A549 (cell line): ENCODE data around the gene TEKTIP1. TPM values are rescaled to one million over a fixed set of nuclear protein-coding genes. Genes with fewer than 3 reads are reported as not detected.

Experiments
- ATAC-seq, 2 experiments: fragments of 200-7000 bp in 1 of 2; fragments of >200 bp in 1 of 2; cut with Nextera tagmentation in 1 of 2; cut with Tn5 transposase in 1 of 2; 3 replicates each; pipeline versions ENCODE4 v1.8.0 to v1.9.1; 2018 to 2020; ENCODE audit warnings: mild to moderate bottlenecking in 1 of 2, moderate library complexity in 1 of 2
- CTCF ChIA-PET: fragments of 300-600 bp; sonication (Branson Sonifier 250); formaldehyde crosslinking; extraction: SDS; loops from one replicate; lab custom pipeline; 2021; ENCODE audit warnings: antibody characterized with exemption, inconsistent platforms; lab: Yijun Ruan, JAX
- POLR2A ChIA-PET: fragments of 350-600 bp; formaldehyde crosslinking; extraction: SDS; loops from one replicate; lab custom pipeline; 2021; ENCODE audit warnings: antibody characterized with exemption, inconsistent platforms; lab: Yijun Ruan, JAX
- DNase-seq, 2 experiments: peaks; one replicate each; pipeline versions ENCODE4 v3.0.0 to v3.0.0-alpha.2; 2011 to 2016; ENCODE audit warnings: low read depth in 1 of 2, low spot score in 1 of 2
- FAIRE-seq: peaks from 2 replicates; lab custom pipeline; 2011; peaks lifted over from hg19 to GRCh38; lab: Jason Lieb, UNC
- H3K27ac ChIP-seq, 2 experiments: fragments of >200 bp; sonication (Bioruptor Twin); formaldehyde crosslinking; 3 replicates each; pipeline ENCODE4 v1.5.1; 2016 to 2017
- H3K4me1 ChIP-seq: fragments of >200 bp; sonication (Bioruptor Twin); formaldehyde crosslinking; 3 replicates; pipeline ENCODE4 v1.6.1; 2016
- H3K4me2 ChIP-seq: fragments of >200 bp; sonication (Bioruptor Twin); formaldehyde crosslinking; 3 replicates; pipeline ENCODE4 v1.6.1; 2016
- H3K4me3 ChIP-seq: fragments of >200 bp; sonication (Bioruptor Twin); formaldehyde crosslinking; 3 replicates; pipeline ENCODE4 v1.5.1; 2016
- H3K9me3 ChIP-seq: fragments of >200 bp; sonication (Bioruptor Twin); formaldehyde crosslinking; 3 replicates; pipeline ENCODE4 v1.6.1; 2016
- ATOH8 ChIP-seq: fragments of 250-450 bp; sonication (Bioruptor Pico); IDR thresholded peaks from 2 replicates; pipeline ENCODE4 v1.5.0; 2020; ENCODE audit warnings: low read depth, mild to moderate bottlenecking, moderate library complexity
- CHD2 ChIP-seq: fragments of 150-350 bp; IDR thresholded peaks from 2 replicates; pipeline ENCODE4 v1.6.1; 2014; ENCODE audit warnings: low read length; ENCODE audit not compliant: partially characterized antibody
- CTCF ChIP-seq: fragments of >200 bp; sonication (Bioruptor Twin); formaldehyde crosslinking; IDR thresholded peaks from 3 replicates; pipeline ENCODE4 v1.5.1; 2016
- E2F6 ChIP-seq: IDR thresholded peaks from 2 replicates; pipeline ENCODE4 v1.6.1; 2012; ENCODE audit warnings: low read depth, borderline replicate concordance
- EHMT2 ChIP-seq: fragments of 200-600 bp; sonication (generic); IDR thresholded peaks from 2 replicates; pipeline ENCODE4 v1.6.1; 2016; ENCODE audit warnings: antibody characterized with exemption, low read depth, mild to moderate bottlenecking, moderate library complexity
- EP300 ChIP-seq, 2 experiments: fragments of >200 bp; sonication (Bioruptor Twin); formaldehyde crosslinking; IDR thresholded peaks; 2 replicates in 1 of 2; 3 replicates in 1 of 2; pipeline ENCODE4 v1.6.1; 2016 to 2017
- GATA3 ChIP-seq: IDR thresholded peaks from 2 replicates; pipeline ENCODE4 v1.6.1; 2012; ENCODE audit warnings: borderline replicate concordance
- HDAC2 ChIP-seq: fragments of 200-600 bp; sonication (generic); IDR thresholded peaks from 2 replicates; pipeline ENCODE4 v1.6.1; 2016
- HOXA7 ChIP-seq: fragments of 250-450 bp; sonication (Bioruptor Pico); IDR thresholded peaks from 2 replicates; pipeline ENCODE4 v1.5.0; 2020; ENCODE audit warnings: mild to moderate bottlenecking, moderate library complexity
- KDM5A ChIP-seq: fragments of 200-600 bp; sonication (generic); IDR thresholded peaks from 2 replicates; pipeline ENCODE4 v1.6.1; 2016; ENCODE audit warnings: antibody characterized with exemption, mild to moderate bottlenecking
- MAZ ChIP-seq: fragments of 150-350 bp; IDR thresholded peaks from 2 replicates; pipeline ENCODE4 v1.6.1; 2014; ENCODE audit warnings: antibody characterized with exemption, low read depth, low read length, borderline replicate concordance
- POLR2AphosphoS2 ChIP-seq: conservative IDR thresholded peaks from 2 replicates; pipeline ENCODE4 v1.6.1; 2012; ENCODE audit warnings: low read length, improper control_type of control experiment, inconsistent platforms
- REST ChIP-seq: fragments of 200-600 bp; sonication (generic); IDR thresholded peaks from 2 replicates; pipeline ENCODE4 v1.6.1; 2016; ENCODE audit warnings: antibody characterized with exemption, mild to moderate bottlenecking, moderate library complexity
- TP53 ChIP-seq: fragments of 250-450 bp; sonication (Bioruptor Pico); IDR thresholded peaks from 2 replicates; pipeline ENCODE4 v1.5.0; 2021; ENCODE audit warnings: mild to moderate bottlenecking, moderate library complexity
- WGBS: methylation state at CpG from one replicate; pipeline ENCODE4 v1.1.6; 2017; ENCODE audit errors: missing lambda C conversion rate; 5-methylcytosine and 5-hydroxymethylcytosine counted together
- polyA plus RNA-seq, 4 experiments: library from polyadenylated mRNA; depleted of rRNA in 3 of 4; stranded (reverse); fragments of >200 nt; fragmentation: RNase III in 1 of 4; extraction: RNeasy Plus Mini Kit Qiagen cat#74134 plus additional on column Dnase treatment in 1 of 4; gene quantifications; 2 replicates in 3 of 4; 3 replicates in 1 of 4; pipeline ENCODE4 v1.2.3, GENCODE V29; 2011 to 2017

The TEKTIP1 gene
- polyA plus RNA-seq, 2 of the 4 experiments (the other 2 are of a cell fraction): not detected

GRCh38 chr19:3520166-3521103, 18.5 kb upstream of the TEKTIP1 start (continued):
- TF ChIP-seq TP53 (CRISPR knock-in tag): no peak
- no peak for TF ChIP-seq CHD2
- no peak for TF ChIP-seq ATOH8
- no peak for TF ChIP-seq REST
- no peak for TF ChIP-seq GATA3

- H3K4me2 ChIP-seq: no peak overlapping the region
- WGBS: 96% methylated on average over 7 of the region's 7 CpGs
- no peaks in the 10 kb centered on the region for H3K9me3 ChIP-seq
- no peak overlapping the region for H3K4me3 ChIP-seq
- H3K4me1 ChIP-seq: peaks cover 13% of the 10 kb centered on the region; the same call in 2 of the 3 replicates
- ChIA-PET CTCF (interaction anchor here (1.3 kb wide), 1 partner anchor 25 kb away, joined by 3 read pairs; no protein-coding TSS in a partner anchor), POLR2A (no interaction called here)
- ATAC-seq (no peak), FAIRE-seq (no peak), DNase-seq (no peak)
- H3K27ac ChIP-seq: no peak overlapping the region
- TF ChIP-seq MAZ: no peak
- no peak for TF ChIP-seq EP300 (IDR thresholded peaks at IDR 0.05)
- no peak for TF ChIP-seq HOXA7
- TF ChIP-seq E2F6: no peak
- no peak for TF ChIP-seq KDM5A
- TF ChIP-seq EHMT2: no peak
- no peak for TF ChIP-seq HDAC2
- TF ChIP-seq CTCF: no peak
- TF ChIP-seq POLR2AphosphoS2: no peak
- no peak for TF ChIP-seq TP53 (CRISPR knock-in tag)
These were observed 17.9 kb upstream of the TEKTIP1 start for GRCh38 chr19:3521104-3521445.
